HL-60 (cell line): Measurements from ENCODE around the gene GALNT17.

ENCODE experiments used
- CTCF ChIP-seq: IDR thresholded peaks from one replicate; pipeline ENCODE4 v1.5.1; 2011; ENCODE audit warnings: low read length, control low read depth, inconsistent platforms; ENCODE audit not compliant: insufficient read depth
- POLR2AphosphoS5 ChIP-seq: IDR thresholded peaks from 2 replicates; pipeline ENCODE4 v1.6.1; 2012; ENCODE audit warnings: low read depth
- SPI1 ChIP-seq: IDR thresholded peaks from 2 replicates; pipeline ENCODE4 v1.6.1; 2012; ENCODE audit warnings: low read depth, mild to moderate bottlenecking, borderline replicate concordance

- TF ChIP-seq CTCF (no peak), SPI1 (no peak), POLR2AphosphoS5 (no peak)
These were observed 415.5 kb downstream of the GALNT17 start for GRCh38 chr7:71547426-71547825.
